Left lobe of liver (tissue), 2 donors: ENCODE results near the gene CSNK1D. TPM values are rescaled to one million over a fixed set of nuclear protein-coding genes. Genes with fewer than 3 reads are reported as not detected.

ENCODE experiments used
- ATAC-seq: fragments of 200-7000 bp; cut with Tn5 transposase; one replicate; pipeline ENCODE4 v1.9.1; 2020; ENCODE audit warnings: mild to moderate bottlenecking, moderate library complexity
- DNase-seq: peaks from one replicate; pipeline ENCODE4 v3.0.0-alpha.2; 2020; ENCODE audit warnings: low spot score
- total RNA-seq: library from RNA; stranded (reverse); gene quantifications from one replicate; pipeline ENCODE4 v1.2.1, GENCODE V29; 2021
- donor health status: DM: no; HTN: no; CAD: no; lungs with moderate emphysema.
- donor health status: DM: no; HTN: yes; CAD: no.

The CSNK1D gene
- total RNA-seq, 1 donor from 2014 or later: 49.6 TPM

- peak; percentile 91 for DNase-seq
These were observed 42.7 kb downstream of the CSNK1D start for GRCh38 chr17:82230609-82231311.

GRCh38 chr17:82229698-82230608 lies 43.5 kb downstream of the CSNK1D start:
- DNase-seq (peak; percentile 57), ATAC-seq (no peak)

More at GRCh38 chr17:82230609-82231311, 42.7 kb downstream of the CSNK1D start:
- peak; percentile 80 for ATAC-seq

- DNase-seq: peak; percentile 64
These were observed 44.4 kb downstream of the CSNK1D start, which contains the start of gene SLC16A3 for GRCh38 chr17:82228842-82229697. Gene SLC16A3, plus strand, starts transcription at chr17:82229042. Its CDS starts 6,967 bp downstream, at chr17:82236009.

GRCh38 chr17:82228278-82228841 lies 45.1 kb downstream of the CSNK1D start:
- DNase-seq (peak; percentile 61), ATAC-seq (no peak)

More at GRCh38 chr17:82228842-82229697, 44.4 kb downstream of the CSNK1D start, which contains the start of gene SLC16A3:
- ATAC-seq: peak; percentile 7

- no peak for DNase-seq
- no peak for ATAC-seq
These were observed 45.7 kb downstream of the CSNK1D start for GRCh38 chr17:82227629-82228277.

GRCh38 chr17:82226809-82227628 lies 46.5 kb downstream of the CSNK1D start:
- no peak for ATAC-seq
- no peak for DNase-seq

- ATAC-seq (no peak), DNase-seq (no peak)
These were observed 47.2 kb downstream of the CSNK1D start for GRCh38 chr17:82226146-82226808.

GRCh38 chr17:82225368-82226029 lies 48.0 kb downstream of the CSNK1D start:
- no peak for DNase-seq
- ATAC-seq: no peak

GRCh38 chr17:82224666-82225065 lies 48.8 kb downstream of the CSNK1D start:
- DNase-seq (no peak), ATAC-seq (no peak)

GRCh38 chr17:82223517-82223916 lies 50.0 kb downstream of the CSNK1D start:
- no peak for DNase-seq
- no peak for ATAC-seq

- ATAC-seq: no peak
- DNase-seq: no peak
These were observed 50.7 kb downstream of the CSNK1D start for GRCh38 chr17:82222816-82223215.

- DNase-seq (no peak), ATAC-seq (no peak)
These were observed 52.1 kb downstream of the CSNK1D start for GRCh38 chr17:82221341-82221902.

- ATAC-seq: no peak
- no peak for DNase-seq
These were observed 53.5 kb downstream of the CSNK1D start for GRCh38 chr17:82219753-82220709.

GRCh38 chr17:82219083-82219482 lies 54.4 kb downstream of the CSNK1D start:
- ATAC-seq: no peak
- no peak for DNase-seq

GRCh38 chr17:82218349-82219075 lies 55.0 kb downstream of the CSNK1D start:
- DNase-seq (no peak), ATAC-seq (no peak)
